PFSK-1 (cell line): ENCODE measurements around the gene CD320.

Experiments
- POLR2AphosphoS5 ChIP-seq: IDR thresholded peaks from 2 replicates; pipeline ENCODE4 v1.6.1; 2012; ENCODE audit warnings: low read depth, mild to moderate bottlenecking, control low read depth, low read length, moderate library complexity
- SIN3A ChIP-seq: IDR thresholded peaks from 2 replicates; pipeline ENCODE4 v1.6.1; 2012; ENCODE audit warnings: mild to moderate bottlenecking, low read length, moderate library complexity, borderline replicate concordance; ENCODE audit not compliant: insufficient read depth
- TAF1 ChIP-seq: IDR thresholded peaks from 2 replicates; pipeline ENCODE4 v1.6.1; 2012; ENCODE audit warnings: low read length, control low read depth, borderline replicate concordance; ENCODE audit not compliant: insufficient read depth
- TF ChIP-seq, protein P1 (sequence below), 2 experiments: IDR thresholded peaks; 2 replicates each; pipeline versions ENCODE4 v1.6.1 to v1.8.0; 2011 to 2012; ENCODE audit warnings: low read depth in 2 of 2, low read length in 2 of 2, control low read depth in 1 of 2, inconsistent platforms in 1 of 2, mild to moderate bottlenecking in 1 of 2, moderate library complexity in 1 of 2; ENCODE audit not compliant: insufficient read depth in 1 of 2

DNA sequence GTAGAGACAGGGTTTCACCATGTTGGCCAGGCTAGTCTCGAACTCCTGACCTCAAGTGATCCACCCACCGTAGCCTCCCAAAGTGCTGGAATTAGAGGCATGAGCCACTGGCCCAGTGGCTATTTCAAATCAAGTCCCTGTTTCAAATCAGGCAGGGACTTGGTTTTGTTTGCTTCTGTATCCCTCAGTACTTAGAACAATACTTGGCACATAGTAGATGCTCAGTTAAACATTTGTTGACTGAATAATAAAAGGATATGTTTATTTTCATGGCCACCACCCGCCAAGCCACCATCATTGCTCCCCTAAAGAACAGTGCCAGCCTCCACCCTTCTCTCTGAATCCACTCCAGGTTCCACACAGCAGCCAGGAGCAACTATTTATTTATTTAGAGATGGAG is 17.3 kb upstream of the CD320 start:
- TF ChIP-seq POLR2AphosphoS5 (no peak), SIN3A (no peak), TAF1 (no peak)
- TF ChIP-seq, protein P1, sequence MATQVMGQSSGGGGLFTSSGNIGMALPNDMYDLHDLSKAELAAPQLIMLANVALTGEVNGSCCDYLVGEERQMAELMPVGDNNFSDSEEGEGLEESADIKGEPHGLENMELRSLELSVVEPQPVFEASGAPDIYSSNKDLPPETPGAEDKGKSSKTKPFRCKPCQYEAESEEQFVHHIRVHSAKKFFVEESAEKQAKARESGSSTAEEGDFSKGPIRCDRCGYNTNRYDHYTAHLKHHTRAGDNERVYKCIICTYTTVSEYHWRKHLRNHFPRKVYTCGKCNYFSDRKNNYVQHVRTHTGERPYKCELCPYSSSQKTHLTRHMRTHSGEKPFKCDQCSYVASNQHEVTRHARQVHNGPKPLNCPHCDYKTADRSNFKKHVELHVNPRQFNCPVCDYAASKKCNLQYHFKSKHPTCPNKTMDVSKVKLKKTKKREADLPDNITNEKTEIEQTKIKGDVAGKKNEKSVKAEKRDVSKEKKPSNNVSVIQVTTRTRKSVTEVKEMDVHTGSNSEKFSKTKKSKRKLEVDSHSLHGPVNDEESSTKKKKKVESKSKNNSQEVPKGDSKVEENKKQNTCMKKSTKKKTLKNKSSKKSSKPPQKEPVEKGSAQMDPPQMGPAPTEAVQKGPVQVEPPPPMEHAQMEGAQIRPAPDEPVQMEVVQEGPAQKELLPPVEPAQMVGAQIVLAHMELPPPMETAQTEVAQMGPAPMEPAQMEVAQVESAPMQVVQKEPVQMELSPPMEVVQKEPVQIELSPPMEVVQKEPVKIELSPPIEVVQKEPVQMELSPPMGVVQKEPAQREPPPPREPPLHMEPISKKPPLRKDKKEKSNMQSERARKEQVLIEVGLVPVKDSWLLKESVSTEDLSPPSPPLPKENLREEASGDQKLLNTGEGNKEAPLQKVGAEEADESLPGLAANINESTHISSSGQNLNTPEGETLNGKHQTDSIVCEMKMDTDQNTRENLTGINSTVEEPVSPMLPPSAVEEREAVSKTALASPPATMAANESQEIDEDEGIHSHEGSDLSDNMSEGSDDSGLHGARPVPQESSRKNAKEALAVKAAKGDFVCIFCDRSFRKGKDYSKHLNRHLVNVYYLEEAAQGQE (IDR thresholded peaks at IDR 0.05; ENCODE audit: insufficient read depth in 1 of 2, low read depth in 2 of 2, low read length in 2 of 2), result no peak
